Left kidney (tissue), 2 donors: ENCODE data around the gene ATP6V0A1. TPM values are rescaled to one million over a fixed set of nuclear protein-coding genes. Genes with fewer than 3 reads are reported as not detected.
A peak's percentile ranks its signal among the peaks of the same experiment; 100 is the strongest.

Source experiments
- DNase-seq: peaks from one replicate; pipeline ENCODE4 v3.0.0-alpha.2; 2013
- polyA plus RNA-seq: library from polyadenylated mRNA; unstranded; fragments of 120-200 nt; gene quantifications from one replicate; pipeline ENCODE4 v1.2.1, GENCODE V29; 2013; ENCODE audit not compliant: insufficient read length

ATP6V0A1 gene
- polyA plus RNA-seq, 1 donor, result 71.1 TPM

- no peak for DNase-seq
Observed at GRCh38 chr17:42518046-42518754, 59.5 kb downstream of the ATP6V0A1 start.

- no peak for DNase-seq
Observed at GRCh38 chr17:42518755-42519545, 60.3 kb downstream of the ATP6V0A1 start.

GRCh38 chr17:42519546-42520491 lies 61.1 kb downstream of the ATP6V0A1 start:
- DNase-seq, result peak; percentile 88

GRCh38 chr17:42520540-42520951 lies 61.9 kb downstream of the ATP6V0A1 start:
- DNase-seq, result no peak

- DNase-seq, result no peak
Observed at GRCh38 chr17:42521036-42521435, 62.4 kb downstream of the ATP6V0A1 start.

- no peak for DNase-seq
Observed at GRCh38 chr17:42521666-42522262, 63.1 kb downstream of the ATP6V0A1 start.

GRCh38 chr17:42522263-42522790 lies 63.6 kb downstream of the ATP6V0A1 start:
- DNase-seq, result no peak

GRCh38 chr17:42522798-42523278 lies 64.2 kb downstream of the ATP6V0A1 start:
- no peak for DNase-seq

GRCh38 chr17:42525221-42525620 lies 66.5 kb downstream of the ATP6V0A1 start:
- no peak for DNase-seq

- DNase-seq, result no peak
Observed at GRCh38 chr17:42526031-42526444, 67.4 kb downstream of the ATP6V0A1 start.

GRCh38 chr17:42527932-42528331 lies 69.3 kb downstream of the ATP6V0A1 start:
- no peak for DNase-seq

- DNase-seq, result no peak
Observed at GRCh38 chr17:42529061-42529460, 70.4 kb downstream of the ATP6V0A1 start.

GRCh38 chr17:42530952-42531454 lies 72.3 kb downstream of the ATP6V0A1 start:
- DNase-seq, result no peak

- DNase-seq, result no peak
Observed at GRCh38 chr17:42531455-42532354, 73.0 kb downstream of the ATP6V0A1 start.

- DNase-seq, result no peak
Observed at GRCh38 chr17:42535155-42536047, 76.7 kb downstream of the ATP6V0A1 start.

- peak; percentile 86 for DNase-seq
Observed at GRCh38 chr17:42536048-42536371, 77.3 kb downstream of the ATP6V0A1 start, which contains the start of gene NAGLU. TSS of gene NAGLU (plus strand) at chr17:42536241. CDS start at chr17:42536273, 32 bp downstream.

- DNase-seq, result no peak
Observed at GRCh38 chr17:42536372-42537155, 77.9 kb downstream of the ATP6V0A1 start.

GRCh38 chr17:42537156-42537805 lies 78.6 kb downstream of the ATP6V0A1 start:
- DNase-seq, result no peak
